AG04449 (cell line): ENCODE results near the gene SDK2.

Experiments used
- CTCF ChIA-PET: fragments of 350-600 bp; formaldehyde crosslinking; extraction: SDS; loops from one replicate; lab custom pipeline; 2021; ENCODE audit warnings: antibody characterized with exemption; lab: Yijun Ruan, JAX
- POLR2A ChIA-PET: fragments of 400-600, 350-600 bp; formaldehyde crosslinking; extraction: SDS; loops from one replicate; lab custom pipeline; 2020; ENCODE audit warnings: antibody characterized with exemption, inconsistent platforms; lab: Yijun Ruan, JAX
- DNase-seq: peaks from one replicate; pipeline ENCODE4 v3.0.0-alpha.2; 2010; ENCODE audit warnings: low read depth, low spot score
- H3K4me3 ChIP-seq: 2 replicates; pipeline ENCODE4 v1.5.1; 2011; ENCODE audit warnings: low read depth, mild to moderate bottlenecking, control low read depth, low read length
- TF ChIP-seq, protein P1 (sequence below): IDR thresholded peaks from one replicate; pipeline ENCODE4 v1.5.1; 2011; ENCODE audit warnings: mild to moderate bottlenecking, moderate library complexity, low read length, control low read depth, inconsistent platforms; ENCODE audit not compliant: insufficient read depth; ENCODE audit errors: missing control alignments

Gene SDK2

DNA sequence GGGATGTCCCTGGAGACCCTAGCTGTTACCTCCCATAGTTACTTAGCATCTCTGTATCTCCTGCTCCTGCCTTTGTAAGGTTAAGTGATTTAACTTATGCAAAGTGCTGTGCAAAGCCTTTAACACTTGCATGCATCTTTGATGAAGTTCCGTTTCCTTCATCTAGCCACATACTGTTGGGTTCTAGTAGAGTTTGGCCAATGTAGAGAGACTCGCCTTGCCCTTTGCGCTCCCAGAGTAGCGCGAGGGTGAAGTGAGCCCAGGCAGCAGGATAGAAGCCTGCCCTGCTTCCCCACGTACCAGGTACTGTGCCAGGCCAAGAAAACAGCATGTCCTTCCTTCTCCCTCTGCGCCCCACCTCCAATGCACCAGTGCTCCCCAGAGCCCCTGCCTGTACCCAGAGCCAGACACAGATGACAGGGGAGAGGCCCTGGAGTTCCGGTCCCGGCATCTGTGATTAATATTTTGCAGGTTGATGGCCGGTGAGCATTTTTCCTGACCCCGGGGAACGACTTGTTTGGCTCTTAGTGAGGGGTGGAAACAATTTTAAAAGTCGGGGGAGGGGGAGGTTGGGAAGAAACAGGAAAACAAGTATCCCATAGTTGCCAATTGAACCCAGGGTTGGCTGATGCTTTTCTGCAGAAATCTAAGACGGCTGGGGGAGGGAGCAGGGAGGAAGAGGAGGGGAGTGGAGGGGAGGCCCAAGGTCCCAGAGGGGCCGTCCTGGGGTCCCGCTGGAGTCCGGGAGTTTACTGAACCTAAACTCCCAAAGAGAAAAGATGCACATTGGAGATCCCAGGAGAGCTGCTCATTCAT is 319.3 kb downstream of the SDK2 start:
- DNase-seq: no peak
- POLR2A ChIA-PET: no interaction called here
- CTCF ChIA-PET: interaction anchor here (1.0 to 1.5 kb wide), 3 partner anchors 14 to 45 kb away, joined by 3 to 6 read pairs (median 5); no protein-coding TSS in a partner anchor
- TF ChIP-seq, protein P1, sequence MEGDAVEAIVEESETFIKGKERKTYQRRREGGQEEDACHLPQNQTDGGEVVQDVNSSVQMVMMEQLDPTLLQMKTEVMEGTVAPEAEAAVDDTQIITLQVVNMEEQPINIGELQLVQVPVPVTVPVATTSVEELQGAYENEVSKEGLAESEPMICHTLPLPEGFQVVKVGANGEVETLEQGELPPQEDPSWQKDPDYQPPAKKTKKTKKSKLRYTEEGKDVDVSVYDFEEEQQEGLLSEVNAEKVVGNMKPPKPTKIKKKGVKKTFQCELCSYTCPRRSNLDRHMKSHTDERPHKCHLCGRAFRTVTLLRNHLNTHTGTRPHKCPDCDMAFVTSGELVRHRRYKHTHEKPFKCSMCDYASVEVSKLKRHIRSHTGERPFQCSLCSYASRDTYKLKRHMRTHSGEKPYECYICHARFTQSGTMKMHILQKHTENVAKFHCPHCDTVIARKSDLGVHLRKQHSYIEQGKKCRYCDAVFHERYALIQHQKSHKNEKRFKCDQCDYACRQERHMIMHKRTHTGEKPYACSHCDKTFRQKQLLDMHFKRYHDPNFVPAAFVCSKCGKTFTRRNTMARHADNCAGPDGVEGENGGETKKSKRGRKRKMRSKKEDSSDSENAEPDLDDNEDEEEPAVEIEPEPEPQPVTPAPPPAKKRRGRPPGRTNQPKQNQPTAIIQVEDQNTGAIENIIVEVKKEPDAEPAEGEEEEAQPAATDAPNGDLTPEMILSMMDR: no peak
- no peak overlapping the region for H3K4me3 ChIP-seq

DNA sequence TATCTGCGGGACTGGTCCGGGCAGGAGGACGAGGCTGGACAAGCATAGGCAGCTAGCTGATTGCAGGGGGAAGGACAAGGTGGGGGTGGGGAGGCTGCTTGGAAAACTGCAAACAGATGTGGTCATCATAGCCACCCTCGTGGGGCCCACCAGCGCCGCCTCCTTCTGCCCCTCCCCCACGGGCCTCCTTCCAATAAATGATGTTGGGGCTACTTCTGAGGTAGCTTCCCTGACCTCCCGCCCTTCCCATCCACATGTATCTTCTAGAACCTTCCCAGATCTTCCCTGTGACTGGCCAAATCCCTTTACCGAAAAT is 320.1 kb downstream of the SDK2 start:
- no peak for DNase-seq
- POLR2A ChIA-PET: no interaction called here
- no peak overlapping the region for H3K4me3 ChIP-seq
- CTCF ChIA-PET: interaction anchor here (1.5 kb wide), 1 partner anchor 46 kb away, joined by 6 read pairs; no protein-coding TSS in a partner anchor
- TF ChIP-seq, protein P1: no peak

DNA sequence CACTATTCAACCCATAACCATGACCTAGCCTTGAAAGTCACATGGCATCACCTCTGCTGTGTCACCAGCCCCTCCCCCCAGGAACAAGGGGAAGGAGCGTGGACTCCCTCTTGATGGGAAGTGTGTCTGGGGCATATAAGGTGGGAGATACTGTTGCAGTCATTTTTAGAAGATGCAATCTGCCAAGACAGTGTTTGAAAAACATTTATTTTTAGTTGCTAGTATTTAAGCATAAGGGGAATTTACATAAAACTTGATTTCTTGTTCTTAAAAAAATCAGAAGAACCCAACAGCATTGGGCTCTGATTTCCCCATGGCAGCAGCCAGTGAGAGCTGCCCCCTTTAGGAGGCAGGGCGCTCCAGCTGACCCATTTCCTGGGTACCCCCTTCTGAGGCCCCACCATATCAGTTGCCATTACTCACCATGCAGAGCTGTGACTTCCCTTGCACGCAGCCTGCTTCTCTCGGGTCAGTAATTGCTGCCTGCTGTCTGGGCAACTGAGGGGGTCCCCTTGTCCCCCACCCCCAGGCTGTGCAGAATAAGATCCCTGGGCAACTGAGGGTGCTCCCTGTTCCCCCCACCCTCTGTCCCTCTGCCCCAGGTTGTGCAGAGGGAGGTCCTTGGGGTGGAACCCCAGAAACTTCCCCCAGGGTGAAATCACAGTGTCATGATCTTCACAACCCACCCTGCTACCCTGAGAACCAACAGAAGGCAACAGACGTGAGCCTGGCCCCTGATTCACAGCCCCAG is 320.7 kb downstream of the SDK2 start:
- ChIA-PET CTCF (interaction anchor here (1.5 kb wide), 1 partner anchor 46 kb away, joined by 6 read pairs; no protein-coding TSS in a partner anchor), POLR2A (interaction anchor here (0.6 kb wide), 1 partner anchor 244 kb away, joined by 3 read pairs; no protein-coding TSS in a partner anchor)
- H3K4me3 ChIP-seq: no peak overlapping the region
- DNase-seq: no peak
- TF ChIP-seq, protein P1: no peak

DNA sequence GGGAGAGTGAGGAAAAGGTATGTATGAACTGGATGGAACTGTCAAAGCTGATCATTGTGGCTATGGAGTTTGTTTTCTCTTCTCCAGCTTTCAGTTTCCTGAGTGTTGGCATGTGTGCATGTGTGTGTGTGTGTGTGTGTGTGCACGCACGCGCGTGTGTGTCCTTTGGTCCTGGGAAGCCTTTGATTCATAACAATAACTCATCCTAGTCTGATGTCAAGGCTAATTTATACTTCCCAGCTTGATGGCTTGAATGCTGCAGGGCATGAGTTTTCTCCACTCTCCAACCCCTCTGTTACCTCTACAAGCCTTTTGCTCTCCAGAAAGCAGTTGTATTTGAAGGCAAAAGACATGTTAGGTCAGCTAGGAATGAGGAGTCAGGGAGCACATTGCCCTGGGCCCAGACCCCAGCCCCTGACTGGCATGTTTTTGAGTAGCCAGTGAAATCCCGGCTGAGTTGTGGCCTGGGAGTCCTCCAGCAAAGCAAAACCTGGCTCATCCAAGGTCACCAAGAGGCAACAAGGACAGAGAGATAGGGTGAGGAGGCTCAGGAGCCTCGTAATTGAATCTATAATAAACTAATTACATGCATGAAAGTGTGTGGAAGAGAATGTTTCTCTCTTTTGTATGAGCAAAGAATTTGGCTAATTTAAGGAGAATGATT is 323.5 kb downstream of the SDK2 start:
- H3K4me3 ChIP-seq: no peak overlapping the region
- TF ChIP-seq, protein P1: no peak
- ChIA-PET POLR2A (no interaction called here), CTCF (interaction anchor here (1.7 to 2.0 kb wide), 2 partner anchors 10 to 65 kb away, joined by 5 to 7 read pairs; partner anchors contain the start of gene CDC42EP4)
- no peak for DNase-seq

DNA sequence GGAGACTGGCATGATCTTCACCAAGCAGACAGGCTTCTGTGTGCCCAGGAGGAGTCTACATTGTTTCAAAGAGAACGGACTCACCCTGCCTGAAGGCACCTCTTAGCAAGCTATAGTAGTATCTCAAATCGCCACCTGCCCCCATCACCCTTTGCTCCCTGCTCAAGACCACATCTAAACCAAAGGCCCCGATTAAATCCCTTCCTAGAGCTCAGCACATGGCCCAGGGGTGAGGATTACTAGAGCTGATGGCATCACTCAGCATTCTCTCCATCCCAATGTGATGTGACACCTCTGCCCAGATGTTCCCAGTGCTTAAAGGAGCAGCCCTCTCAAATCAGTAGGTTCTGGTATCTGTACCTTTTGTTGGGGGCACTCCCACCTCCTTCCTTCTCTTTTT is 324.5 kb downstream of the SDK2 start:
- CTCF ChIA-PET: interaction anchor here (1.7 to 2.0 kb wide), 2 partner anchors 9 to 64 kb away, joined by 5 to 7 read pairs; partner anchors contain the start of gene CDC42EP4
- no peak for DNase-seq
- H3K4me3 ChIP-seq: no peak overlapping the region
- TF ChIP-seq, protein P1: no peak
- POLR2A ChIA-PET: no interaction called here
